NB4 (cell line): ENCODE results near the gene DMRTC1B.
"Not testable (repeated sequence)": the region's sequence is repeated elsewhere in the genome, so short reads cannot be mapped to it uniquely, and the experiment has no call there.

ENCODE experiments used
- DNase-seq: peaks from one replicate; pipeline ENCODE4 v3.0.0; 2010; ENCODE audit warnings: low read depth
- H3K4me3 ChIP-seq: one replicate; pipeline ENCODE4 v1.5.1; 2011; ENCODE audit warnings: mild to moderate bottlenecking, low read depth, low read length, moderate library complexity

The DMRTC1B gene

GRCh38 chrX:72837532-72837931, 60.8 kb downstream of the DMRTC1B start:
- not testable (repeated sequence) for DNase-seq, H3K4me3 ChIP-seq

GRCh38 chrX:72882898-72883297, 106.2 kb downstream of the DMRTC1B start:
- not testable (repeated sequence) for H3K4me3 ChIP-seq, DNase-seq

GRCh38 chrX:72889740-72890139, 113.0 kb downstream of the DMRTC1B start:
- not testable (repeated sequence) for H3K4me3 ChIP-seq, DNase-seq
